K562 (cell line): ENCODE measurements around the gene TAS2R40. TPM values are rescaled to one million over a fixed set of nuclear protein-coding genes. Genes with fewer than 3 reads are reported as not detected.

Source experiments
- ARID1B ChIP-seq: fragments of 450-650 bp; IDR thresholded peaks from 2 replicates; pipeline ENCODE4 v1.6.1; 2016; ENCODE audit warnings: antibody characterized with exemption, mild to moderate bottlenecking, inconsistent platforms
- ATF7 ChIP-seq: fragments of 450-650 bp; IDR thresholded peaks from 2 replicates; pipeline ENCODE4 v1.7.1; 2014; ENCODE audit warnings: mild to moderate bottlenecking, moderate library complexity
- CBFA2T2 ChIP-seq: fragments of 450-650 bp; conservative IDR thresholded peaks from 2 replicates; pipeline ENCODE4 v1.6.1; 2017; ENCODE audit warnings: mild to moderate bottlenecking
- CBX3 ChIP-seq, 2 experiments: IDR thresholded peaks; 1 replicate in 1 of 2; 2 replicates in 1 of 2; pipeline ENCODE4 v1.6.1; 2012; ENCODE audit warnings: inconsistent platforms in 2 of 2, low read length in 2 of 2, borderline replicate concordance in 1 of 2, control low read depth in 1 of 2
- CC2D1A ChIP-seq: fragments of 450-650 bp; IDR thresholded peaks from 2 replicates; pipeline ENCODE4 v1.6.1; 2017; ENCODE audit warnings: mild to moderate bottlenecking
- CREB1 ChIP-seq, 2 experiments: sonication (generic) in 1 of 2; formaldehyde crosslinking in 1 of 2; IDR thresholded peaks; 2 replicates each; pipeline versions ENCODE4 v1.6.1 to v1.8.0; 2012 to 2022; ENCODE audit warnings: inconsistent platforms in 1 of 2, mild to moderate bottlenecking in 1 of 2, missing genetic modification reagents in 1 of 2, moderate library complexity in 1 of 2
- DMBX1 ChIP-seq: fragments of 250-450 bp; sonication (Bioruptor Pico); IDR thresholded peaks from 2 replicates; pipeline ENCODE4 v1.8.0; 2022; ENCODE audit warnings: inconsistent platforms, mild to moderate bottlenecking, moderate library complexity, borderline replicate concordance
- DNMT1 ChIP-seq: fragments of 450-650 bp; IDR thresholded peaks from 2 replicates; pipeline ENCODE4 v1.6.1; 2016; ENCODE audit warnings: antibody characterized with exemption, mild to moderate bottlenecking
- DPF2 ChIP-seq: fragments of 450-650 bp; IDR thresholded peaks from 2 replicates; pipeline ENCODE4 v1.6.1; 2016
- EP300 ChIP-seq: IDR thresholded peaks from 2 replicates; pipeline ENCODE4 v1.6.1; 2012; ENCODE audit warnings: low read length, improper control_type of control experiment
- FOXM1 ChIP-seq, 2 experiments: fragments of 450-650 bp in 1 of 2; sonication (generic) in 1 of 2; formaldehyde crosslinking in 1 of 2; IDR thresholded peaks; 2 replicates each; pipeline versions ENCODE4 v1.6.1 to v1.9.0; 2017 to 2022; ENCODE audit warnings: low read depth in 2 of 2, mild to moderate bottlenecking in 2 of 2, missing genetic modification reagents in 1 of 2, moderate library complexity in 1 of 2
- FUS ChIP-seq: fragments of 200-400 bp; formaldehyde crosslinking; optimal IDR thresholded peaks from 2 replicates; pipeline ENCODE3; 2017; ENCODE audit warnings: low read depth, low read length
- KLF6 ChIP-seq: fragments of 250-450 bp; sonication (Bioruptor Pico); IDR thresholded peaks from 2 replicates; pipeline ENCODE4 v1.4.0; 2020; ENCODE audit warnings: mild to moderate bottlenecking, moderate library complexity, borderline replicate concordance
- MTA2 ChIP-seq: fragments of 450-650 bp; IDR thresholded peaks from 2 replicates; pipeline ENCODE4 v1.6.1; 2016; ENCODE audit warnings: low read depth
- MXI1 ChIP-seq: IDR thresholded peaks from 2 replicates; pipeline ENCODE4 v1.6.1; 2011; ENCODE audit warnings: low read depth, mild to moderate bottlenecking, improper control_type of control experiment, low read length
- NR4A1 ChIP-seq, 2 experiments: fragments of 250-450 bp in 1 of 2; fragments of 450-650 bp in 1 of 2; sonication (Bioruptor Pico) in 1 of 2; IDR thresholded peaks; 2 replicates each; pipeline versions ENCODE4 v1.4.0 to v1.6.1; 2016 to 2020; ENCODE audit warnings: mild to moderate bottlenecking in 2 of 2, missing compliant biosample characterization in 1 of 2, missing genetic modification characterization in 1 of 2, moderate library complexity in 1 of 2
- PML ChIP-seq: IDR thresholded peaks from 2 replicates; pipeline ENCODE4 v1.6.1; 2012; ENCODE audit warnings: low read length, inconsistent platforms
- SMARCC2 ChIP-seq: fragments of 450-650 bp; IDR thresholded peaks from 2 replicates; pipeline ENCODE4 v1.6.1; 2017; ENCODE audit warnings: antibody characterized with exemption, moderate library complexity, mild to moderate bottlenecking, low read depth
- TAL1 ChIP-seq: fragments of 450-650 bp; IDR thresholded peaks from 2 replicates; pipeline ENCODE4 v1.6.1; 2016; ENCODE audit warnings: mild to moderate bottlenecking
- TBP ChIP-seq: optimal IDR thresholded peaks from 2 replicates; pipeline ENCODE3; 2011; ENCODE audit warnings: low read depth, low read length, improper control_type of control experiment
- TCF3 ChIP-seq: sonication (generic); formaldehyde crosslinking; IDR thresholded peaks from 2 replicates; pipeline ENCODE4 v1.4.0; 2020; ENCODE audit warnings: mild to moderate bottlenecking, missing genetic modification reagents
- THRAP3 ChIP-seq: fragments of 450-650 bp; IDR thresholded peaks from 2 replicates; pipeline ENCODE4 v1.6.1; 2016; ENCODE audit warnings: mild to moderate bottlenecking, inconsistent platforms, borderline replicate concordance
- TRIM28 ChIP-seq: fragments of 450-650 bp; IDR thresholded peaks from 2 replicates; pipeline ENCODE4 v1.6.1; 2017
- ZNF175 ChIP-seq: fragments of 200-800 bp; sonication (Bioruptor generic); IDR thresholded peaks from 2 replicates; pipeline ENCODE4 v1.6.1; 2016; ENCODE audit warnings: low read depth, mild to moderate bottlenecking, missing genetic modification characterization, missing compliant biosample characterization
- ZNF316 ChIP-seq: fragments of 450-650 bp; IDR thresholded peaks from 2 replicates; pipeline ENCODE4 v1.6.1; 2016
- ZSCAN32 ChIP-seq: fragments of 450-650 bp; formaldehyde crosslinking; IDR thresholded peaks from 2 replicates; pipeline ENCODE4 v1.4.0; 2020; ENCODE audit warnings: mild to moderate bottlenecking, moderate library complexity
- polyA plus RNA-seq, 8 experiments: library from polyadenylated mRNA; depleted of rRNA in 4 of 8; stranded (reverse) in 5 of 8; unstranded in 3 of 8; fragments of >200 nt; fragmentation: Nextera tagmentation in 2 of 8; fragmentation: Illumina TruSeq in 1 of 8; extraction: Ambion mirVana in 2 of 8; extraction: Trizol in 1 of 8; gene quantifications; 2 replicates each; pipeline versions ENCODE4 v1.2.1 to v1.2.3, GENCODE V29; 2011 to 2014; ENCODE audit warnings: inconsistent platforms in 1 of 8, missing spikeins in 1 of 8
- total RNA-seq, 7 experiments: library from RNA; depleted of rRNA in 6 of 7; stranded (reverse); fragments of >200 nt in 6 of 7; fragmentation: Illumina TruSeq in 2 of 7; extraction: Trizol in 2 of 7; gene quantifications; 2 replicates each; pipeline versions ENCODE4 v1.2.1 to v1.2.3, GENCODE V29; 2011 to 2021; ENCODE audit warnings: low replicate concordance in 1 of 7
- TF ChIP-seq, protein P1 (sequence below): fragments of 250-450 bp; sonication (Bioruptor Pico); IDR thresholded peaks from 2 replicates; pipeline ENCODE4 v1.4.0; 2020

TAS2R40 gene
- total and polyA plus RNA-seq, 9 of the 15 experiments (the other 6 are each of a cell fraction or from before 2014, with no cell fraction given) = not detected

DNA sequence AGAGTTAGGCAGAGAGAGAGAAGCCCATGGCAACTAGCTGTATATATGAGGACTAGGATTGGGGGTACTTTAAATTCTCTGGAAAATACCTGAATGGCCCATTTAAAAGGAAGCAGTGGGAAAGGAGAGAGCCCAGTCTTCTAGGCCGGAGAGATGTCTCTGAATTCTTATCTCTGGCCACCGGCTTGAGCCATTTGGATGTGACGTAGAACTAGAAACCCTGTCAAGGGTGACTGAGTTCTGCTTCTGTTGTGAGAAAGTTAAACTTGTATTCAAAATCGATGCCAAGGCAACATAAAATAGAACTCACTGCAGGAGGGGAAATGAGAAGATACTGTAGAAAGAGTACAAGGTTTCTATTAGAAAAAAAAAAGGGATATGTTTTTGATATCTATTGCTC lies 35.1 kb downstream of the TAS2R40 start (continued):
- TF ChIP-seq CC2D1A (0 out of 2 replicates have a peak, but pooled peaks have one; percentile 32), MXI1 (peak; percentile 74; the same call in 1 of the 2 replicates), TRIM28 (0 out of 2 replicates have a peak, but pooled peaks have one; percentile 41), ZNF316 (0 out of 2 replicates have a peak, but pooled peaks have one; percentile 2), ZNF175 (CRISPR knock-in tag) (peak; percentile 55; the same call in 1 of the 2 replicates), ATF7 (peak; percentile 36; the same call in 1 of the 2 replicates), ARID1B (peak; percentile 92), TAL1 (peak; percentile 77), CREB1 (IDR thresholded peaks at IDR 0.05) (peak; percentile 90), CREB1 (CRISPR knock-in tag; IDR thresholded peaks at IDR 0.05) (peak; percentile 67; the same call in 1 of the 2 replicates), SMARCC2 (peak; percentile 53), TBP (peak; percentile 21), TCF3 (CRISPR knock-in tag) (peak; percentile 86), FUS (no peak), MTA2 (peak; percentile 74; the same call in 1 of the 2 replicates), ZSCAN32 (CRISPR knock-in tag) (no peak), DMBX1 (CRISPR knock-in tag) (0 out of 2 replicates have a peak, but pooled peaks have one; percentile 26), PML (peak; percentile 57), FOXM1 (IDR thresholded peaks at IDR 0.05; ENCODE audit: low read depth) (peak; percentile 81), FOXM1 (CRISPR knock-in tag; IDR thresholded peaks at IDR 0.05; ENCODE audit: low read depth) (no peak), CBFA2T2 (peak; percentile 70), DNMT1 (0 out of 2 replicates have a peak, but pooled peaks have one; percentile 14), THRAP3 (no peak), KLF6 (CRISPR knock-in tag) (no peak), CBX3 (IDR thresholded peaks at IDR 0.05; ENCODE audit: borderline replicate concordance in 1 of 2, low read length in 2 of 2) (peak in 1 of 2 experiments; percentile 54; a peak in 1 of 3 replicates), EP300 (peak; percentile 68; the same call in 1 of the 2 replicates), NR4A1 (CRISPR knock-in tag; IDR thresholded peaks at IDR 0.05) (no peak), NR4A1 (tag; IDR thresholded peaks at IDR 0.05) (peak; percentile 40; the same call in 1 of the 2 replicates), DPF2 (peak; percentile 87)
- TF ChIP-seq, protein P1, sequence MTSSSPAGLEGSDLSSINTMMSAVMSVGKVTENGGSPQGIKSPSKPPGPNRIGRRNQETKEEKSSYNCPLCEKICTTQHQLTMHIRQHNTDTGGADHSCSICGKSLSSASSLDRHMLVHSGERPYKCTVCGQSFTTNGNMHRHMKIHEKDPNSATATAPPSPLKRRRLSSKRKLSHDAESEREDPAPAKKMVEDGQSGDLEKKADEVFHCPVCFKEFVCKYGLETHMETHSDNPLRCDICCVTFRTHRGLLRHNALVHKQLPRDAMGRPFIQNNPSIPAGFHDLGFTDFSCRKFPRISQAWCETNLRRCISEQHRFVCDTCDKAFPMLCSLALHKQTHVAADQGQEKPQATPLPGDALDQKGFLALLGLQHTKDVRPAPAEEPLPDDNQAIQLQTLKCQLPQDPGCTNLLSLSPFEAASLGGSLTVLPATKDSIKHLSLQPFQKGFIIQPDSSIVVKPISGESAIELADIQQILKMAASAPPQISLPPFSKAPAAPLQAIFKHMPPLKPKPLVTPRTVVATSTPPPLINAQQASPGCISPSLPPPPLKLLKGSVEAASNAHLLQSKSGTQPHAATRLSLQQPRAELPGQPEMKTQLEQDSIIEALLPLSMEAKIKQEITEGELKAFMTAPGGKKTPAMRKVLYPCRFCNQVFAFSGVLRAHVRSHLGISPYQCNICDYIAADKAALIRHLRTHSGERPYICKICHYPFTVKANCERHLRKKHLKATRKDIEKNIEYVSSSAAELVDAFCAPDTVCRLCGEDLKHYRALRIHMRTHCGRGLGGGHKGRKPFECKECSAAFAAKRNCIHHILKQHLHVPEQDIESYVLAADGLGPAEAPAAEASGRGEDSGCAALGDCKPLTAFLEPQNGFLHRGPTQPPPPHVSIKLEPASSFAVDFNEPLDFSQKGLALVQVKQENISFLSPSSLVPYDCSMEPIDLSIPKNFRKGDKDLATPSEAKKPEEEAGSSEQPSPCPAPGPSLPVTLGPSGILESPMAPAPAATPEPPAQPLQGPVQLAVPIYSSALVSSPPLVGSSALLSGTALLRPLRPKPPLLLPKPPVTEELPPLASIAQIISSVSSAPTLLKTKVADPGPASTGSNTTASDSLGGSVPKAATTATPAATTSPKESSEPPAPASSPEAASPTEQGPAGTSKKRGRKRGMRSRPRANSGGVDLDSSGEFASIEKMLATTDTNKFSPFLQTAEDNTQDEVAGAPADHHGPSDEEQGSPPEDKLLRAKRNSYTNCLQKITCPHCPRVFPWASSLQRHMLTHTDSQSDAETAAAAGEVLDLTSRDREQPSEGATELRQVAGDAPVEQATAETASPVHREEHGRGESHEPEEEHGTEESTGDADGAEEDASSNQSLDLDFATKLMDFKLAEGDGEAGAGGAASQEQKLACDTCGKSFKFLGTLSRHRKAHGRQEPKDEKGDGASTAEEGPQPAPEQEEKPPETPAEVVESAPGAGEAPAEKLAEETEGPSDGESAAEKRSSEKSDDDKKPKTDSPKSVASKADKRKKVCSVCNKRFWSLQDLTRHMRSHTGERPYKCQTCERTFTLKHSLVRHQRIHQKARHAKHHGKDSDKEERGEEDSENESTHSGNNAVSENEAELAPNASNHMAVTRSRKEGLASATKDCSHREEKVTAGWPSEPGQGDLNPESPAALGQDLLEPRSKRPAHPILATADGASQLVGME (CRISPR knock-in tag) = no peak
